GM19395 (cell line): ENCODE measurements around the gene FBXO11.
A peak's percentile ranks its signal among the peaks of the same experiment; 100 is the strongest.
"Not testable (repeated sequence)": the region's sequence is repeated elsewhere in the genome, so short reads cannot be mapped to it uniquely, and the experiment has no call there.

Experiments used
- ATAC-seq: cut with Tn5 transposase; IDR thresholded peaks from one replicate; pipeline ENCODE4 v1.9.1; 2021; ENCODE audit warnings: mild to moderate bottlenecking, moderate library complexity; ENCODE audit not compliant: unreplicated experiment

FBXO11 gene

DNA sequence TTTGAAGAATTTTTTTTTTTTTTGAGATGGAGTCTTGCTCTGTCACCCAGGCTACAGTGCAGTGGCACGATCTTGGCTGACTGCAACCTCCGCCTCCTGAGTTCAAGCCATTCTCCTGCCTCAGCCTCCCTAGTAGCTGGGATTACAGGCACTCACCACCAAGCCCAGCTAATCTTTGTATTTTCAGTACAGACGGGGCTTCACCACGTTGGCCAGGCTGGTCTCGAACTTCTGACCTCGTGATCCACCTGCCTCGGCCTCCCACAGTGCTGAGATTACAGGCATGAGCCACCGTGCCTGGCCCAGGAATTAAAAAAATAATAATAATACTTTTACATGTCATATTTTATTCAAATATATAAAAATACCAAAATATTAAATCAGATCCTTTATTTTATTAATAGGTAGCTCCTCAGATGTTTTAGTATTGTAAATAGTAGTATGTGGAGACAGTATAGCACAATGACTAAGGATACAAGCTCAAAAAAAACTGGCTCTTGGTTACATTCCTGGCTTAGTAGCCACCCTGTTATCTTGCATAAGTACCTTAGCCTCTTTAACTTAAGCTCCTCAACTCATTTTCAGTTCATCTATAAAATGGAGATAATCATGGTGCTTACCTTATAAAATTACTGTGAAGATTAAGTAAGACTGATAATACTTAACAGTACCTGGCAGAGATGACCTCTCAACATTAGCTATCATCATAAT lies 53.1 kb downstream of the FBXO11 start:
- ATAC-seq = not testable (repeated sequence)

DNA sequence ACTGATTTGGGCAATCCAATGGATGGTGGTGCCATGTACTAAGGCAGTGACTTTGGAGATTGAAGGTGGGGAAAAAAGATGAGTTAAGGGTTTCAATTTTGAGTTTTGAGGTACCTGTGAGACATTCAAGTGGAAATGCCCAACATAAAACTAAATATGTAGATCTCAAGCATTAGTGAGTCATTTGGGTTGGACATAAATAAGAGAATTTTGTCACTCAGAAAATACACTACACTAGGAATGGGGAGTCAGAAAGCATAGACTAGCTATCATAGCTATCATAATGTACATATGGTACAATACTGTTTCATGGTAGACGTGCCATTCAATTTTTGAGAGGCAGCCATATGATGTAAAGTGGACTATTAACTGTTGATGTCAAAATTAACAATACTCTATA lies 56.1 kb downstream of the FBXO11 start:
- no peak for ATAC-seq

DNA sequence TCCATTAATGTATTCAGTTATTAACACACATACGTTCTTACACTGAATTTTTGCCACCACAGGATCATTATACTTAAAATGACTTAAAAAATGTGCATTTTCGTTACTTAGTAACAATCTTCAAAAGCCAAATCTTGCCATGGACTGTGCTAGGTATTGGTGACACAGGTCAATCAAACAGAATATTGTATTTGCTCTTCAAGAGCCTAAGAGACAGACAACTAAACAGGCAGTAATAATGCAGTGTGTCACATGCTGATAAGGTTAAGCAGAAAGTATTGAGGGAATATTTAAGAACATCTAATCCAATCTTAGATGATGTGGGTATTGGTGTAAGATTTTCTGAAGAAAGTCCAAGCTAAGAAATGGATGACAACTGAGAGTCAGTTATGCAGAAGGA lies 56.9 kb downstream of the FBXO11 start:
- no peak for ATAC-seq

DNA sequence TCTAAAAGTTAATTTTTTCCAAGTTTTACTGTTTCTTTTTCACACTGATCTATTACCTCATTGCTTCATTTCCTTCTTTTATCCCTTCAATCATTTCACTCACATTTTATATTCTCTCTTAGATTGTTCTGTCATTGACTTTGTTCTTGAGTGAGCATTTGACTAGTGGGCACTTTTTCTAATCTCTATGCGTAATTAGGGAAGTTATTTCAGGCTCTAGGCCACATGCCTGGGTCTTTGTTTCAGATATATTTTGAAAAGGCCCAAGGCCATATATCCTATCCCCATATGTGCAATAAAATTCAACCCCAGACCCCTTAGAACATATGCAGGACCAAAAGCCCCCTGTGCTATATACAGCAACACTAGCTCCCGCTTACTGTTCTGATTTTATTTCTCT lies 62.1 kb downstream of the FBXO11 start:
- no peak for ATAC-seq

DNA sequence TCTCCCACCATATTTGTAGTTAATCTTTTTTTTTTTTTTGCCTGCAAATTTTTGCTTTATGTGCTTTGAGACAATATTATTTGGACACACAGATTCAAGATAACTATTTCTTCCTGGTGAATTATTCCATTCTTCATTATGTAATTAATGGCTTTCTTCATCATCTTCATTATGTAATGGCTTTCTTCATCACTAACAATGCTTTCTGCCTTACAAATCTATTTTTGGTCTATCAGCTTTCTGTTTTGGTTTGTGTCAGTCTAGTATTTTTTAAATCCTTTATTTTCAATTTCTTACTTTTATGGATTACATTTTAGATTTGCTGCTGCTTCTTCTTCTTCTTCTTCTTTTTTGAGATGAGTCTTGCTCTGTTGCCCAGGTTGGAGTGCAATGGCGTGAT lies 62.9 kb downstream of the FBXO11 start:
- ATAC-seq = no peak

DNA sequence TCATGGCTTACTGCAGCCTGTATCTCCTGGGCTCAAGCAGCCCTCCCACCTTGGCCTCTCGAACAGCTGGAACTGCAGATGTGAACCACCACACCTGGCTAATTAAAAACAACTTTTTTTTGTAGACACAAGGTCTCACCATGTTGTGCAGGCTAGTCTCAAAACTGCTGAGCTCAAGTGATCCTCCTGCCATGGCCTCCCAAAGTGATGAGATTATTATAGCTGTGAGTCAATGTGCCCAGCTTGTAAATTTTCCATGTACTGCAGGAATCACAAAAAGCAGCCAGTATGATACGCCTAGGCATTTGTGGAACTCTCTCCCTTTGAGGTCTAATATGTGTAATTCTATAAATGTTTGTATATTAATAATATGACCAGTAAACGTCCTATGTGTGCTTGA lies 63.5 kb downstream of the FBXO11 start:
- ATAC-seq = no peak

DNA sequence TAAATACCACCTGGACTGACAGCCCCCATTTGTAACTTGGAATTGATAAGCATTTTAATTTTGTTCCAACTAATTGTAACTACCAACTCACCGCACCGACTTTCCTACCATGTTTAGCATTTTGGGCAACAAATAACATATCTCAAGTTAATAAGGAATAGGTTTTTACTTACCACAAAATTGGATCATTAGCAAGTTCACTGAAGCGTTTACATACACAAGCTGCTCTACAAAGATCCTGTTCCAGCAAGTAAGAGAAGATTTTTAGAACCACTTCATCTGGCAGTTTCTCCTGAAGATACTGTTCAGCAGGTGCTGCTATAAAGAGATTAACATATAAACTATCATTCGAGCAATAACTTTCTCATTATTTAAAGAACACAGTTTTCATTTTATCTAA lies 67.6 kb downstream of the FBXO11 start:
- ATAC-seq = no peak

DNA sequence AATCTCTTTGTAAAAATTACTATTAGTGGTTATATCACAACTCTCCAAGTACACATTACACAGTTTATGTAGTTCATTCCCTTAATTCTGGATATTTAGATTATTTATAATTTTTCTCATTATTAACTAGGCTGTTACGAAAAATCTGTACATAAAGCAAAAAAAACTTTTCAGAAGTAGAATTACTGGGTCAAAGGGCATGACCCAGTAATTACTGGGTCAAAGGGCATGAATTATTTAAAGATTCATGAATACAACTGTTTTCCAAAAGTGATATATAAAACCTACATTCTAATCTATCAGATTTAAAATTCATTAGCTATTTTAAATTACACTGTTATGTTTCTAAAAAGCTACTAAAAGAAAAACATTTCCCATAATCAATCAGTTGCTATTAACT lies 68.0 kb downstream of the FBXO11 start:
- no peak for ATAC-seq

DNA sequence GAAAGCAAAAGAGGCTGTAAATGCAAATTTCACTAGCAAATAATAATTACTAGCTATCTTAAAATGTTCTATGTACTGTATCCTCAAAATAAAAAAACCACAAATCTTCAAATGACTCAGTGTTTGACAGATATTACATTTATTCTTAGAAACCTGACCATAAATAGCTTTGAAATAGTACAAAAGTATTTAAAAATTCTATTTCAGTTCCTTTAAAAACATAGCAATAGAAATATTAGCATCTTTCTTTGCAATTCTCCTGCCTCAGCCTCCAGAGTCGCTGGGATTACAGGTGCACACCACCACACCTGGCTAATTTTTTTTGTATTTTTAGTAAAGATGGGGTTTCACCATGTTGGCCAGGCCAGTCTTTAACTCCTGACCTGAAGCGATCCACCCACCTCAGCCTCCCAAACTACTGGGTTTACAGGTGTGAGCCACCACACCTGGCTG lies 72.8 kb downstream of the FBXO11 start:
- ATAC-seq = peak; percentile 86

DNA sequence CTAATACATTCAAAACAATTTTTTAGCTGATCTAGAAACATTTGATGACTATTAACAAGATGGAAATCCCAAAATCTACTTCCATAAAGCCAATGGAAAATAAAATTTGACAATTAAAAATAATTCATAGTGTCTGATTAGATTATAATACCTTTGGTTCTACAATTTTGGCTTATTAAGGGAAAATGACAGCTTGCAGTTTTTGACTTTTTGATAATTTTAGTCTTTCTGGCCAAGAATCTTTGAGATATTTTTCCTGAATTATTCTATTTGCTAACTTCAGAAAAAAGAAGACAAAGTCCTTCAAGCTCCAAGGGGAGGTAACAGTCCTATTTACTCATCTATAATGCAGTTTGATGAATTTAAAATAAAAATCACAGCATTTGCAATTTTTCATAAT lies 83.8 kb downstream of the FBXO11 start:
- ATAC-seq = no peak

DNA sequence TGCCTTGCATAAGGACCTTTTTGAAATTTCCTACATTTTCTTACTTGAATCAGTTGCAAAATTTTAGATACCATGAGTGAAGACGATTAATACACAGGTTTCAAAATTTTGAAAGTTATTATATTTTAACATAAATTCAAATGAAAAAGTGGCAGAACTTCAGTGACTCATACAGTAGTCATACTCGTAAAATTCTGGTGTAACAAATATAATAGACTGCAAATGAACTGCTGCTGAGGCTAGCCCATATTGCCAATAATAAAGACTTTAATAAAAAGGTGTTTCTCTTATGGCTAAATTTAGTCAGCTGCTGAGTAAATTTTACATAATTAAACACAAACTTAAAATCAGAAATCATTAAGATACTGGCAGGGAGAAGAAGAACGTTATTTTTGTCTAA lies 86.5 kb downstream of the FBXO11 start:
- no peak for ATAC-seq

DNA sequence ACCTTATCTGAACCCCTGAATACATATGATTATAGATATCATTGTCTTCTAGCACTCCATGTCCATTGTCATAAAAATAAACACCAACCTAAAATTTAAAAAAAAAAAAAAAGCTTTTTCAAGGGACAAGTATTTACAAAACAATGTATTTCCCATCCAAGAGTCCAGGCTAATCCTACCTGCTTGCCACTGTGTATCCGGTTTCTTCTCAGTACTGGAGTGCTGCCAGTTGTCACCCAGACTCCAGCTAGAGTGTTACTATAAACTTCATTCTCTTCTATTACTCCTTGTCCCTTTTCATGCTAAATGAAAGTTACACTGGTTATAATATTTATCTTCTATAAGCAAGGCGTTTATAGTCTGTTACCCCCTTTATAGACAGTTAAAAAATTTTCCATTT lies 87.5 kb downstream of the FBXO11 start:
- ATAC-seq = no peak

DNA sequence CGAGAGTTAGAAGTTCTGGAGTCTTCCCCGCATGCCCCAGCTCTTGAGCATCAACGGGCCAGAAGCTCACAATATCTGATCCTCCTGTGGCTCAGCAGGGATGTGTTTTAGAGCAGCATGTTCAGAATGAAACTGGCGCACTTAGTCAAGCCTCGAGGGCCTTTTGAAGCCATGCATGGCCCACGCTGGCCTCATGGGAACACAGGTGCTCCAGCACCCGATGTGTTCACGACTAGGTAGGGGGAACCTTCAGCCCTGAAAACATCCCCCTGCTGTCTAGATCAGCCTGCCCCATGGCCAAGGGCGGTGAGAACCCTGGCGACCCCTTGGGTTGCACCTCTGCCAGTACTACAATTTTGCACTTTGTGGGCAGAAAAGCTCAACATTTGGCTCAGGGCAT lies 90.5 kb downstream of the FBXO11 start:
- no peak for ATAC-seq

DNA sequence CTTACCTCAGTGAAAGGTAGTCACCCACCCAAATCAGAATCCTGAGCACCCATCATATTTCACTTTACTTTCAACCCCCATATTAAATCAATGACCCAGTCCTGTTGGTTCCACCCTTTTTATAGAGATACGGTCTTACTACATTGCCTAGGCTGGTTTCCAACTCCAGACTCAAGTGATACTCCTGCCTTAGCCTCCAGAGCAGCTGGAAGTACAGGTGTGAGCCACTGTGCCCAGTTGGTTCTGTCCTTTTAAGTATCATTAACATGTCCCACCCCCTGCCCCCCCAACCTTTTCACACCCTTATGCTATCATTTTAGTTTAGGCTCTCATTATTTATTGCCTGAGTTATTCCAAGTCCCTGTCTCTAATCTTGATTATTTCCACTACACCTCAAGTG lies 94.6 kb downstream of the FBXO11 start:
- ATAC-seq = no peak

DNA sequence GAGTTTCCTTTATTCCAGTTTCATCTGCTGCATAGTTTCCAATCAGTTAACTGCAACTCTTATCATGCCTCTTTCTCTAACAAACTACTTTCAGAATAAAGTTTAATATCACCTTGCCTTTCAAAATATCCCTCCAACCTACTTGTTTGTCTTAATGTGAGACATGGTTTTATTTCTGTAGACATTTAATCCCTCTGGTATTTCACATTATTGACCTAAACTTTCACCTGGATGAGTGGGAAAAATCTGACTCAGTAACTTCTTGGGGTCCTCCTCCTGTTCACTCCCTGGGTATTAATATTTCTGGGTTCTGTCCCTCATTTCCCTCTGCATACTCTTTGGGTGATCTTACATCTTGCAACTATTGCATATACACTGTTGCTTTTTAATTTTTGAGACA lies 95.4 kb downstream of the FBXO11 start:
- ATAC-seq = no peak

DNA sequence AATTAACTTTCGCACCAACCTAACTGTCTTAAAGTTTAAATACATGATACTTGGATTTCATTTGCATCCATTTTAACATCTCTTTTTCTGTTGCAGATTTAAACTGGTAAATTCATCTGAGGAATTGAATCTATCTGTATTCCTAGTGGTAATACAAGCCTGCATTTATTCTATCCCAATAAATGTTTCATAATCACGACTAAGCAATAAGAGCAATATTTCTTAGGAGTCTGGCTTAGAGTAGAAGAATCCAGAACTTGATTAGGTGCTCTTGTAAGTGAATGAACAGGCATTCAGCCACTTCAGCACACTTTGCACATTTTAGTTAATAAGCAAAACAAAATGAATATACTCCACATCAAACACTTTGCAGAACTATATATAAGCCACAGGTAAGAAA lies 96.4 kb downstream of the FBXO11 start:
- no peak for ATAC-seq

DNA sequence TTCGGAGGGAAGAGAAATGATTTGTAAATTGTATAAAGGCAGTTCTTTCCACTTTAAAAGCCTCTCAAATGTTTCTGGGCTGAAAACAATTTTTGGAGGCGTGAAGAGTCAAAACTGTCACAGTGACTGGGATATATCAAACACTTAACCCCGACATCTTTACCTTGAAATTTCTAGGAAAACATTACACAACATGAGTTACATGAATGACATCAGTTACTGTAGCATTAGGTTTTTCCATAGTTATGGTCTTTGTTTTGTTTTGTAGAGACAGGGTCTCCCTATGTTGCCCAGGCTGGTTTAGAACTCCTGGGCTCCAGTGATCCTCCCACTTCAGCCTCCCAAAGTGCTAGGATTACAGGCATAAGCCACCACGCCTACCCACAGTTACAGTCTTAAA lies 97.7 kb downstream of the FBXO11 start:
- no peak for ATAC-seq

DNA sequence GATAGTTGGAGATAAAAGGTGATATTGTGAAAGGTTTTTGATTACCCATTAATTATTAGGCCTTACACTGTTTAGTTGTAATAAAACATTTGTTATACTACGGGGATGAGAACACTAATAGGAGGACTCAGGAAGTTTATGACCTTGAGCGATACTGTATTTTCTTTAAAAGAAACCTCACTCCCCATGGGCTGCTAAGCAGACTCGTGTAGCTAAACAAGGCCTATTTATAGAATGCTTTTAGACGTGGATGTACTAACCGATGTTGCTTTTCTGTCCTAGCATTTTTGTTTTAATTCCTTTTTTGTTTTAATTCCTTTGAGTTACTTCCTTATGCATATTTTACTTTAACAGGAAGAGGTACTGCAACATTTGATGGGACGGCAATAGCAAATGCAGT lies 100.4 kb downstream of the FBXO11 start:
- ATAC-seq = no peak

DNA sequence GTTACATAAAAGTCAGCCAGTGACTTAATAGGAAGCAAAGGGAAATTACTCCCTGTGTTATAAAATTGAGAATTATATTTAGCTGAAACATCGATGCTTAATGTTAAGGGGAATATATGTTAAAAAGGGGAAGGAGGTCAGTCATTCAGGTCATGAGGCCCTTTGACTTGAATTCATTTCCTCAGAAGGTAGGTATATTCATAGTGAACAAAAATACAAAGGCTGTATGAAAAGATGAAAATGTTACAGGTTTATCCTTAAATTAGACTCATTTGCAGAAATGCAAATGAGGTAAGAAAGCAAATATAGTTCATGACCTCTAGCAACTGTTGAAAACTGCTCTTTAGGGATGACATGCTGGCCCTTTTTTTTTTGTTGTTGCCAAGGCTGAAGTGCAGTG lies 102.5 kb downstream of the FBXO11 start:
- no peak for ATAC-seq

DNA sequence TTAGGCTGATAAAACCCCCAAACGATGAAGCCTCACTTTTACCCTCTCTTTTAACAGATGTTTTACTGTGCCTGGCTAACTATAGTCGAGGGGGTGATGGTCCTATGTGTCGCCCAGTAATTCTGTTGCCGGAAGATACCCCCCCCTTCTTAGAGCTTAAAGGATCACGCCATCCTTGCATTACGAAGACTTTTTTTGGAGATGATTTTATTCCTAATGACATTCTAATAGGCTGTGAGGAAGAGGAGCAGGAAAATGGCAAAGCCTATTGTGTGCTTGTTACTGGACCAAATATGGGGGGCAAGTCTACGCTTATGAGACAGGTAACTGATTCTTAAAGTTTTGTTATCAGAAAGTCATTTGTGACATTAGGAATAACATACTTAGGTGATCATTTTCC lies 102.9 kb downstream of the FBXO11 start:
- ATAC-seq = no peak

DNA sequence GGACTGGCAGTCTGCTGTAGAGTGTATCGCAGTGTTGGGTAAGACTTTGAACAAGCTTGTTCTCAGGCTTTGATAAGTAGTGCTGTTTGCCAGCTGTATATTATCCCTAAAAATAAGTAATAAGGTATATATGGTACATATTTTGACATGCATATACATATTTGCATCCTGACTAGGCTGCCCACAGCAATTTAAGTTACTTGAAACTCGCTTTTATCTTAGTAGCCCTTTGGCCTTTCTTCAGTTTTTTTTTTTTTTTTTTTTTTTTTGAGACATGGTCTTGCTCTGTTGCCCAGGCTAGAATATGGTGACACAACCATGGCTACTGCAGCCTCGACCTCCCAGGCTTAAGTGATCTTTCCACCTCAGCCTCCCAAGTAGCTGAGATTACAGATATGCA lies 105.2 kb downstream of the FBXO11 start:
- no peak for ATAC-seq

DNA sequence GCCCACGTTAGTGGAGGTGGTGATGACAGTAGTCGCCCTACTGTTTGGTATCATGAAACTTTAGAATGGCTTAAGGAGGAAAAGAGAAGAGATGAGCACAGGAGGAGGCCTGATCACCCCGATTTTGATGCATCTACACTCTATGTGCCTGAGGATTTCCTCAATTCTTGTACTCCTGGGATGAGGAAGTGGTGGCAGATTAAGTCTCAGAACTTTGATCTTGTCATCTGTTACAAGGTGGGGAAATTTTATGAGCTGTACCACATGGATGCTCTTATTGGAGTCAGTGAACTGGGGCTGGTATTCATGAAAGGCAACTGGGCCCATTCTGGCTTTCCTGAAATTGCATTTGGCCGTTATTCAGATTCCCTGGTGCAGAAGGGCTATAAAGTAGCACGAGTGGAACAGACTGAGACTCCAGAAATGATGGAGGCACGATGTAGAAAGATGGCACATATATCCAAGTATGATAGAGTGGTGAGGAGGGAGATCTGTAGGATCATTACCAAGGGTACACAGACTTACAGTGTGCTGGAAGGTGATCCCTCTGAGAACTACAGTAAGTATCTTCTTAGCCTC lies 107.2 kb downstream of the FBXO11 start:
- no peak for ATAC-seq

DNA sequence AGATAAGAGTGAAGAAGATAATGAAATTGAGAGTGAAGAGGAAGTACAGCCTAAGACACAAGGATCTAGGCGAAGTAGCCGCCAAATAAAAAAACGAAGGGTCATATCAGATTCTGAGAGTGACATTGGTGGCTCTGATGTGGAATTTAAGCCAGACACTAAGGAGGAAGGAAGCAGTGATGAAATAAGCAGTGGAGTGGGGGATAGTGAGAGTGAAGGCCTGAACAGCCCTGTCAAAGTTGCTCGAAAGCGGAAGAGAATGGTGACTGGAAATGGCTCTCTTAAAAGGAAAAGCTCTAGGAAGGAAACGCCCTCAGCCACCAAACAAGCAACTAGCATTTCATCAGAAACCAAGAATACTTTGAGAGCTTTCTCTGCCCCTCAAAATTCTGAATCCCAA lies 107.7 kb downstream of the FBXO11 start:
- no peak for ATAC-seq
